ENCODE data around the gene CAPZA1. TPM values are rescaled to one million over a fixed set of nuclear protein-coding genes. Genes with fewer than 3 reads are reported as not detected.

Gene CAPZA1
- total RNA-seq, 1 experiment from 2014 or later, result 148 TPM

DNA sequence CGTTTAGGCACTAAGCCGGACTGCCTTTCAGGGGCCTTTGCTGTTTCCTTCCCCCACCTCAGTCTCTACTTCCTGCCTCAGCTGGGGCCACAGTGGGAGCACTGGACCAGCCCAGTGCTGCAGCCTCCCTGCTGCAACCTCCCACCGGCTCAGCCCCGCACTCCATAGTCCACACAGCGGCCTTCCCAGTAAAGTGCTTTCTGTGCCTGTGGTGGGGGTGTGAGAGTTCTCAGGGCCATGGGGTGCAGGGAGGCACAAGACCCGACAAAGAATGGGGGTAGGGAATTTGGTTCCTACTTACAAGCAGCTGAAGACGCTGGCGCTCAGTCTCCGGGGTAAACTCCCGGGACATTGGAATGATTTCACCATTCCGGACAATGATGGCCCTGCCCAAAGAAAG lies 92.0 kb downstream of the CAPZA1 start:
- Histone ChIP-seq H4K20me1 (ENCODE audit: insufficient read depth) (no peaks in the 10 kb centered on the region), H3K36me3 (ENCODE audit: control insufficient read depth in 1 of 2, insufficient read depth in 2 of 2, low read length in 2 of 2) (no peaks in the 10 kb centered on the region), H3K9me3 (ENCODE audit: control insufficient read depth in 1 of 2, insufficient read depth in 1 of 2, low read depth in 1 of 2, low read length in 2 of 2) (no peaks in the 10 kb centered on the region), H2AFZ (ENCODE audit: low read depth, low read length, poor library complexity, severe bottlenecking) (no peak overlapping the region), H3K79me2 (ENCODE audit: insufficient read depth, low read length) (peaks cover 2% of the 10 kb centered on the region; the same call in 1 of the 2 replicates), H3K4me2 (ENCODE audit: low read length) (no peak overlapping the region), H3K9ac (ENCODE audit: low read length) (no peak overlapping the region), H3K4me1 (ENCODE audit: control insufficient read depth in 1 of 2, insufficient read depth in 2 of 2, low read length in 2 of 2) (peaks cover 24 to 39% of the 10 kb centered on the region in 2 experiments), H3K27me3 (ENCODE audit: insufficient read depth, low read length) (no peaks in the 10 kb centered on the region), H3K4me3 (replicated peaks in 1 of 2; ENCODE audit: low read depth in 1 of 2, low read length in 2 of 2) (no peak overlapping the region), H3K9me2 (ENCODE audit: insufficient read depth) (no peaks in the 10 kb centered on the region), H3K27ac (ENCODE audit: low read depth, low read length) (no peak overlapping the region)
- RAD21 ChIA-PET (ENCODE audit: low non-redundant PET in 1 of 2, low total read pairs in 2 of 2, uncharacterized antibody in 2 of 2, unreplicated experiment in 2 of 2), result no interaction called here
- TF ChIP-seq, protein P1, sequence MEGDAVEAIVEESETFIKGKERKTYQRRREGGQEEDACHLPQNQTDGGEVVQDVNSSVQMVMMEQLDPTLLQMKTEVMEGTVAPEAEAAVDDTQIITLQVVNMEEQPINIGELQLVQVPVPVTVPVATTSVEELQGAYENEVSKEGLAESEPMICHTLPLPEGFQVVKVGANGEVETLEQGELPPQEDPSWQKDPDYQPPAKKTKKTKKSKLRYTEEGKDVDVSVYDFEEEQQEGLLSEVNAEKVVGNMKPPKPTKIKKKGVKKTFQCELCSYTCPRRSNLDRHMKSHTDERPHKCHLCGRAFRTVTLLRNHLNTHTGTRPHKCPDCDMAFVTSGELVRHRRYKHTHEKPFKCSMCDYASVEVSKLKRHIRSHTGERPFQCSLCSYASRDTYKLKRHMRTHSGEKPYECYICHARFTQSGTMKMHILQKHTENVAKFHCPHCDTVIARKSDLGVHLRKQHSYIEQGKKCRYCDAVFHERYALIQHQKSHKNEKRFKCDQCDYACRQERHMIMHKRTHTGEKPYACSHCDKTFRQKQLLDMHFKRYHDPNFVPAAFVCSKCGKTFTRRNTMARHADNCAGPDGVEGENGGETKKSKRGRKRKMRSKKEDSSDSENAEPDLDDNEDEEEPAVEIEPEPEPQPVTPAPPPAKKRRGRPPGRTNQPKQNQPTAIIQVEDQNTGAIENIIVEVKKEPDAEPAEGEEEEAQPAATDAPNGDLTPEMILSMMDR (IDR thresholded peaks at IDR 0.05 in 2 of 3, conservative IDR thresholded peaks at IDR 0.05 in 1 of 3; ENCODE audit: borderline replicate concordance in 1 of 3, insufficient read depth in 1 of 3, low read depth in 2 of 3, low read length in 2 of 3), result no peak
- TF ChIP-seq SIN3A (IDR thresholded peaks at IDR 0.05; ENCODE audit: low read depth) (no peak), SP1 (IDR thresholded peaks at IDR 0.05; ENCODE audit: low read depth) (no peak), ZNF274 (IDR thresholded peaks at IDR 0.05; ENCODE audit: low read depth, low read length) (no peak)
- POLR2A ChIA-PET, result no interaction called here
- intact Hi-C loops (cut with micrococcal nuclease), result no loop called here
- no peak for DNase-seq (ENCODE audit: low read depth, low spot score)
- no TSS peak for BruUV-seq (replicated peaks)
- ATAC-seq, result no peak
- CTCF ChIA-PET, result no interaction called here

DNA sequence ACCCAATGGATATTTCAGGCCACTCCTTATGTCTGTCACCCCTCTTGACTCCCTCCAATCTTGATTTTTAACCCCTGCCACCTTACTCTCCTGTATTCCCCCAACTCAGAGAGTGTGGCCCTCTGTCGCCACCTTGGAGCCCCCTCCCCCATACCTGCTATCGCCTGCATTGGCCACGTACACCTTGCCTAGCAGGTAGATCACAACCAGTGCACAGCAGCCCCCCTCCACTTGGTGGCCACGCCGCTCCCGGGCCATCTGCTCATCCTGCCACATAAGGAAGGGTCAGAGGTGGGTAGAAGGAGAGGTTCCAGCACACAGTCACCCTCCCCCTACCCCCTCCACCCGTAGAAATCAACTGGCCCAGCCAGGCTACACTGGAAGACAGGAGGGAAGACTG lies 92.6 kb downstream of the CAPZA1 start:
- DNase-seq (ENCODE audit: low read depth, low spot score) (no peak), ATAC-seq (no peak)
- POLR2A ChIA-PET, result no interaction called here
- Histone ChIP-seq H2AFZ (ENCODE audit: low read depth, low read length, poor library complexity, severe bottlenecking) (no peak overlapping the region), H3K79me2 (ENCODE audit: insufficient read depth, low read length) (no peaks in the 10 kb centered on the region), H3K9me2 (ENCODE audit: insufficient read depth) (no peaks in the 10 kb centered on the region), H3K4me2 (ENCODE audit: low read length) (no peak overlapping the region), H3K27ac (ENCODE audit: low read depth, low read length) (no peak overlapping the region), H3K4me3 (replicated peaks in 1 of 2; ENCODE audit: low read depth in 1 of 2, low read length in 2 of 2) (no peak overlapping the region), H3K4me1 (ENCODE audit: control insufficient read depth in 1 of 2, insufficient read depth in 2 of 2, low read length in 2 of 2) (peaks cover 24 to 39% of the 10 kb centered on the region in 2 experiments), H3K9ac (ENCODE audit: low read length) (no peak overlapping the region), H4K20me1 (ENCODE audit: insufficient read depth) (no peaks in the 10 kb centered on the region), H3K9me3 (ENCODE audit: control insufficient read depth in 1 of 2, insufficient read depth in 1 of 2, low read depth in 1 of 2, low read length in 2 of 2) (no peaks in the 10 kb centered on the region), H3K36me3 (ENCODE audit: control insufficient read depth in 1 of 2, insufficient read depth in 2 of 2, low read length in 2 of 2) (no peaks in the 10 kb centered on the region), H3K27me3 (ENCODE audit: insufficient read depth, low read length) (no peaks in the 10 kb centered on the region)
- CTCF ChIA-PET, result no interaction called here
- intact Hi-C loops (cut with micrococcal nuclease), result no loop called here
- BruUV-seq (replicated peaks), result no TSS peak
- RAD21 ChIA-PET (ENCODE audit: low non-redundant PET in 1 of 2, low total read pairs in 2 of 2, uncharacterized antibody in 2 of 2, unreplicated experiment in 2 of 2), result no interaction called here
- no peak for TF ChIP-seq ZNF274 (IDR thresholded peaks at IDR 0.05; ENCODE audit: low read depth, low read length)
- TF ChIP-seq YY1 (IDR thresholded peaks at IDR 0.05; ENCODE audit: extremely low read depth, insufficient replicate concordance, low read depth, low read length), result no peak
- TF ChIP-seq TCF7L2 (IDR thresholded peaks at IDR 0.05; ENCODE audit: borderline replicate concordance, extremely low read depth, insufficient read depth, insufficient read length), result no peak
- TF ChIP-seq, protein P2, sequence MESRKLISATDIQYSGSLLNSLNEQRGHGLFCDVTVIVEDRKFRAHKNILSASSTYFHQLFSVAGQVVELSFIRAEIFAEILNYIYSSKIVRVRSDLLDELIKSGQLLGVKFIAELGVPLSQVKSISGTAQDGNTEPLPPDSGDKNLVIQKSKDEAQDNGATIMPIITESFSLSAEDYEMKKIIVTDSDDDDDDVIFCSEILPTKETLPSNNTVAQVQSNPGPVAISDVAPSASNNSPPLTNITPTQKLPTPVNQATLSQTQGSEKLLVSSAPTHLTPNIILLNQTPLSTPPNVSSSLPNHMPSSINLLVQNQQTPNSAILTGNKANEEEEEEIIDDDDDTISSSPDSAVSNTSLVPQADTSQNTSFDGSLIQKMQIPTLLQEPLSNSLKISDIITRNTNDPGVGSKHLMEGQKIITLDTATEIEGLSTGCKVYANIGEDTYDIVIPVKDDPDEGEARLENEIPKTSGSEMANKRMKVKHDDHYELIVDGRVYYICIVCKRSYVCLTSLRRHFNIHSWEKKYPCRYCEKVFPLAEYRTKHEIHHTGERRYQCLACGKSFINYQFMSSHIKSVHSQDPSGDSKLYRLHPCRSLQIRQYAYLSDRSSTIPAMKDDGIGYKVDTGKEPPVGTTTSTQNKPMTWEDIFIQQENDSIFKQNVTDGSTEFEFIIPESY (IDR thresholded peaks at IDR 0.05; ENCODE audit: extremely low read depth, insufficient replicate concordance, low read length), result no peak
- no peak for TF ChIP-seq EGR1 (IDR thresholded peaks at IDR 0.05; ENCODE audit: low read depth)
- no peak for TF ChIP-seq CBX3 (IDR thresholded peaks at IDR 0.05; ENCODE audit: low read depth)
- TF ChIP-seq, protein P3, sequence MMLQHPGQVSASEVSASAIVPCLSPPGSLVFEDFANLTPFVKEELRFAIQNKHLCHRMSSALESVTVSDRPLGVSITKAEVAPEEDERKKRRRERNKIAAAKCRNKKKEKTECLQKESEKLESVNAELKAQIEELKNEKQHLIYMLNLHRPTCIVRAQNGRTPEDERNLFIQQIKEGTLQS (IDR thresholded peaks at IDR 0.05), result no peak
- no peak for TF ChIP-seq SRF (IDR thresholded peaks at IDR 0.05; ENCODE audit: low read depth)
- TF ChIP-seq, protein P1 (IDR thresholded peaks at IDR 0.05 in 2 of 3, conservative IDR thresholded peaks at IDR 0.05 in 1 of 3; ENCODE audit: borderline replicate concordance in 1 of 3, insufficient read depth in 1 of 3, low read depth in 2 of 3, low read length in 2 of 3), result no peak
- no peak for TF ChIP-seq POLR2A (IDR thresholded peaks at IDR 0.05; ENCODE audit: borderline replicate concordance, extremely low read depth, insufficient read depth, insufficient read length)
- no peak for TF ChIP-seq POLR2AphosphoS5 (IDR thresholded peaks at IDR 0.05; ENCODE audit: low read depth, low read length)
- no peak for TF ChIP-seq EZH2phosphoT487 (IDR thresholded peaks at IDR 0.05; ENCODE audit: borderline replicate concordance)
